Measurements from ENCODE around the gene GRIN3A.

DNA sequence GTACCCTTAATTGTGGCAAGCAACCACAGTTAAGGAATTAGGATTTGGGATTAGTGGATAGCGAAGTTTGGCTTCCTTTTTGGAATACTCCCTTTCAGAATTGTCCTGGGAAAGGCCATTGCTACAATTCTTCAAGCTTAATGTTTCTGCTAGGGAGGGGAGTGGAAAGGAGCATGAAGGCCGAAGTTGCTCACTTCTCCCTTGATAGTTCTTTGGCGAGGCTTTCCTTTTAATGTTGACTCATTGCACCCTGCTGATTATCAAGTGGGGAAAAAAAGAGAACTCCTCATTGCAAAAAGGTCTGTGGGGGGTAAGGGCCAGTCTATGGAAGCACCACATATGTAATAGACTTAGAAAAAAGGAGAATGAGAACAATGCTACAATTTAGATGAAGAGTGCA lies 30.7 kb downstream of the GRIN3A start:
- TF ChIP-seq SUZ12 (IDR thresholded peaks at IDR 0.05; ENCODE audit: extremely low read depth, insufficient read depth, insufficient read length), result no peak
- TF ChIP-seq ZNF274 (IDR thresholded peaks at IDR 0.05; ENCODE audit: low read depth, low read length), result no peak
- TF ChIP-seq YY1 (IDR thresholded peaks at IDR 0.05; ENCODE audit: insufficient read depth, insufficient read length), result no peak

All from NT2/D1 (cell line).